ENCODE data around the gene GRHL1. TPM values are rescaled to one million over a fixed set of nuclear protein-coding genes. Genes with fewer than 3 reads are reported as not detected.

GRHL1 gene
- polyA plus RNA-seq, 1 of the 3 experiments (the other 2 are of a cell fraction) = 1.0 TPM

DNA sequence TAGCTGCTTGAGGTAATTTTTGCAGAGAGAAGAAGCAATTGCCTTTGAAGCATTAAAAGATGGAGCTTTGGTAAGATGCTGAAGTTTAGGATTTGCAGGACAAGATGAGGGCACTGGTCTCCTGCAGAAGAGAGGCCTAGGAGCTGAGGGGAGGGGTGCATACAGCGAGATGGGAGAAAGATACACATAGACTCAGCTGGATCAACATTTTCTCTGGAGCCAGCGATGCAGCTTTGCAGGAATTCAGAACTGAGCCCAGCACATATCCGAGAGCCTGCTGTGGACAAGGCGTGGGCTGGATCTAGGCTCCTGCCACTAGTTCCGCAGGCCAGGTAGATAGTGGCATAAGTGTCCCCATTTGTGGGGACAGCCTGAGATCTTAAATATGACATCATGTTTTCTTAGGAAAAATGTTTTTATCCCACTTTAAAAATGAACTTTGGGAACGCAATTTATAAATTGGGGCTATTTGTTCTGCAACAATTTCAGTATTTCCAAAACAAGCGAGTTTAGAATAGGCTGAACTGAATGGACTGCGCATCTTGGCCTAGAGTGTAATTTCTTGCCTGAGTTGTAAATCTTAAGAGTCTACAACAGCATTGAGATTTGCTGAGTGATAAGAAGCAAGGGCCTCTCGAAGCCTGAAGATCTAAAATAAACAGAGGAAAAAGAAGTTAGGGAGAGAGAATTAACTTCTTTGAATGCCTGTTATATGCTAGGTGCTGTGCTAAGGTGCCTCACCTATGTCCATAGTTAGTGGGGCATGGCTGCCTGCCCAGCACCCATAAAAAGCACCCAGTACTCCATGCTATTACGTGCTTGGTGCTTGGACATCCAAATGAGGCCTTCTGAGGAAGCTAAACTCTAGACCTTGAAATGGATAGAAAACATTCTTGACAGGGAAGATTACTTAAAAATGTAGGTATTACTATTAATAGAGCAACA lies 17.3 kb downstream of the GRHL1 start:
- no peaks in the 10 kb centered on the region for H3K9me3 ChIP-seq
- H2AFZ ChIP-seq (ENCODE audit: low read depth) = no peak overlapping the region

More for the DNA sequence above, 17.3 kb downstream of the GRHL1 start:
- Histone ChIP-seq H3K4me3 (ENCODE audit: low read depth in 2 of 2, low read length in 1 of 2) (no peak overlapping the region), H3K27me3 (ENCODE audit: insufficient read depth) (no peaks in the 10 kb centered on the region), H3K9me2 (no peaks in the 10 kb centered on the region), H3K27ac (ENCODE audit: low read depth in 2 of 2, low read length in 1 of 2) (no peak overlapping the region), H3K79me2 (ENCODE audit: insufficient read depth) (no peaks in the 10 kb centered on the region), H4K20me1 (ENCODE audit: insufficient read depth) (no peaks in the 10 kb centered on the region), H3K36me3 (replicated peaks in 1 of 2; ENCODE audit: control insufficient read depth in 1 of 2, insufficient read depth in 2 of 2, low read length in 1 of 2) (peaks cover 0 to 15% of the 10 kb centered on the region in 2 experiments), H3K4me1 (ENCODE audit: control insufficient read depth in 1 of 2, insufficient read depth in 2 of 2, low read depth in 1 of 2, low read length in 1 of 2) (peaks cover 8 to 19% of the 10 kb centered on the region in 2 experiments; a peak in 3 of 4 replicates), H3F3A (replicated peaks; ENCODE audit: insufficient read depth) (no peaks in the 10 kb centered on the region), H3K4me2 (no peak overlapping the region), H3K9ac (no peak overlapping the region)
- ChIA-PET CTCF (interaction anchor here (0.8 to 7.7 kb wide), 12 partner anchors 8 to 155 kb away, joined by 3 to 107 read pairs (median 4); no protein-coding TSS in a partner anchor), POLR2A (no interaction called here)
- 89% methylated on average over 10 of the region's 10 CpGs for WGBS (ENCODE audit: low lambda C conversion rate)
- DNase-seq = no peak
- TF ChIP-seq FOXM1 (IDR thresholded peaks at IDR 0.05; ENCODE audit: low read depth) = no peak
- no peak for TF ChIP-seq MXI1 (IDR thresholded peaks at IDR 0.05; ENCODE audit: low read depth, low read length)
- TF ChIP-seq, protein P1, sequence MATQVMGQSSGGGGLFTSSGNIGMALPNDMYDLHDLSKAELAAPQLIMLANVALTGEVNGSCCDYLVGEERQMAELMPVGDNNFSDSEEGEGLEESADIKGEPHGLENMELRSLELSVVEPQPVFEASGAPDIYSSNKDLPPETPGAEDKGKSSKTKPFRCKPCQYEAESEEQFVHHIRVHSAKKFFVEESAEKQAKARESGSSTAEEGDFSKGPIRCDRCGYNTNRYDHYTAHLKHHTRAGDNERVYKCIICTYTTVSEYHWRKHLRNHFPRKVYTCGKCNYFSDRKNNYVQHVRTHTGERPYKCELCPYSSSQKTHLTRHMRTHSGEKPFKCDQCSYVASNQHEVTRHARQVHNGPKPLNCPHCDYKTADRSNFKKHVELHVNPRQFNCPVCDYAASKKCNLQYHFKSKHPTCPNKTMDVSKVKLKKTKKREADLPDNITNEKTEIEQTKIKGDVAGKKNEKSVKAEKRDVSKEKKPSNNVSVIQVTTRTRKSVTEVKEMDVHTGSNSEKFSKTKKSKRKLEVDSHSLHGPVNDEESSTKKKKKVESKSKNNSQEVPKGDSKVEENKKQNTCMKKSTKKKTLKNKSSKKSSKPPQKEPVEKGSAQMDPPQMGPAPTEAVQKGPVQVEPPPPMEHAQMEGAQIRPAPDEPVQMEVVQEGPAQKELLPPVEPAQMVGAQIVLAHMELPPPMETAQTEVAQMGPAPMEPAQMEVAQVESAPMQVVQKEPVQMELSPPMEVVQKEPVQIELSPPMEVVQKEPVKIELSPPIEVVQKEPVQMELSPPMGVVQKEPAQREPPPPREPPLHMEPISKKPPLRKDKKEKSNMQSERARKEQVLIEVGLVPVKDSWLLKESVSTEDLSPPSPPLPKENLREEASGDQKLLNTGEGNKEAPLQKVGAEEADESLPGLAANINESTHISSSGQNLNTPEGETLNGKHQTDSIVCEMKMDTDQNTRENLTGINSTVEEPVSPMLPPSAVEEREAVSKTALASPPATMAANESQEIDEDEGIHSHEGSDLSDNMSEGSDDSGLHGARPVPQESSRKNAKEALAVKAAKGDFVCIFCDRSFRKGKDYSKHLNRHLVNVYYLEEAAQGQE (IDR thresholded peaks at IDR 0.05; ENCODE audit: low read depth, low read length) = no peak
- no peak for TF ChIP-seq CHD2 (IDR thresholded peaks at IDR 0.05; ENCODE audit: low read length, partially characterized antibody)
- TF ChIP-seq, protein P2, sequence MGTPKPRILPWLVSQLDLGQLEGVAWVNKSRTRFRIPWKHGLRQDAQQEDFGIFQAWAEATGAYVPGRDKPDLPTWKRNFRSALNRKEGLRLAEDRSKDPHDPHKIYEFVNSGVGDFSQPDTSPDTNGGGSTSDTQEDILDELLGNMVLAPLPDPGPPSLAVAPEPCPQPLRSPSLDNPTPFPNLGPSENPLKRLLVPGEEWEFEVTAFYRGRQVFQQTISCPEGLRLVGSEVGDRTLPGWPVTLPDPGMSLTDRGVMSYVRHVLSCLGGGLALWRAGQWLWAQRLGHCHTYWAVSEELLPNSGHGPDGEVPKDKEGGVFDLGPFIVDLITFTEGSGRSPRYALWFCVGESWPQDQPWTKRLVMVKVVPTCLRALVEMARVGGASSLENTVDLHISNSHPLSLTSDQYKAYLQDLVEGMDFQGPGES (IDR thresholded peaks at IDR 0.05; ENCODE audit: low read depth, low read length) = no peak
- no peak for TF ChIP-seq GABPA (IDR thresholded peaks at IDR 0.05; ENCODE audit: low read depth)
- no peak for TF ChIP-seq RCOR1 (IDR thresholded peaks at IDR 0.05; ENCODE audit: low read length)
- TF ChIP-seq, protein P3, sequence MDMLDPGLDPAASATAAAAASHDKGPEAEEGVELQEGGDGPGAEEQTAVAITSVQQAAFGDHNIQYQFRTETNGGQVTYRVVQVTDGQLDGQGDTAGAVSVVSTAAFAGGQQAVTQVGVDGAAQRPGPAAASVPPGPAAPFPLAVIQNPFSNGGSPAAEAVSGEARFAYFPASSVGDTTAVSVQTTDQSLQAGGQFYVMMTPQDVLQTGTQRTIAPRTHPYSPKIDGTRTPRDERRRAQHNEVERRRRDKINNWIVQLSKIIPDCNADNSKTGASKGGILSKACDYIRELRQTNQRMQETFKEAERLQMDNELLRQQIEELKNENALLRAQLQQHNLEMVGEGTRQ (IDR thresholded peaks at IDR 0.05; ENCODE audit: borderline replicate concordance, low read depth, low read length) = no peak
- TF ChIP-seq RXRA (IDR thresholded peaks at IDR 0.05; ENCODE audit: borderline replicate concordance, low read depth) = no peak
- TF ChIP-seq, protein P4, sequence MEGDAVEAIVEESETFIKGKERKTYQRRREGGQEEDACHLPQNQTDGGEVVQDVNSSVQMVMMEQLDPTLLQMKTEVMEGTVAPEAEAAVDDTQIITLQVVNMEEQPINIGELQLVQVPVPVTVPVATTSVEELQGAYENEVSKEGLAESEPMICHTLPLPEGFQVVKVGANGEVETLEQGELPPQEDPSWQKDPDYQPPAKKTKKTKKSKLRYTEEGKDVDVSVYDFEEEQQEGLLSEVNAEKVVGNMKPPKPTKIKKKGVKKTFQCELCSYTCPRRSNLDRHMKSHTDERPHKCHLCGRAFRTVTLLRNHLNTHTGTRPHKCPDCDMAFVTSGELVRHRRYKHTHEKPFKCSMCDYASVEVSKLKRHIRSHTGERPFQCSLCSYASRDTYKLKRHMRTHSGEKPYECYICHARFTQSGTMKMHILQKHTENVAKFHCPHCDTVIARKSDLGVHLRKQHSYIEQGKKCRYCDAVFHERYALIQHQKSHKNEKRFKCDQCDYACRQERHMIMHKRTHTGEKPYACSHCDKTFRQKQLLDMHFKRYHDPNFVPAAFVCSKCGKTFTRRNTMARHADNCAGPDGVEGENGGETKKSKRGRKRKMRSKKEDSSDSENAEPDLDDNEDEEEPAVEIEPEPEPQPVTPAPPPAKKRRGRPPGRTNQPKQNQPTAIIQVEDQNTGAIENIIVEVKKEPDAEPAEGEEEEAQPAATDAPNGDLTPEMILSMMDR (IDR thresholded peaks at IDR 0.05) = no peak

Data from SK-N-SH (cell line).